Fibroblast of pulmonary artery (primary cell): ENCODE measurements around the gene WDR35.

Experiments used
- DNase-seq: peaks from one replicate; pipeline ENCODE4 v3.0.0-alpha.2; 2010; ENCODE audit warnings: low read depth
- H3K4me3 ChIP-seq: replicated peaks from 2 replicates; pipeline ENCODE4 v1.5.1; 2011; ENCODE audit warnings: low read depth, mild to moderate bottlenecking, control low read depth, low read length, moderate library complexity
- CTCF ChIP-seq: IDR thresholded peaks from 2 replicates; pipeline ENCODE4 v1.5.1; 2011; ENCODE audit warnings: mild to moderate bottlenecking, control low read depth, low read length, inconsistent platforms; ENCODE audit errors: missing control alignments

Gene WDR35

DNA sequence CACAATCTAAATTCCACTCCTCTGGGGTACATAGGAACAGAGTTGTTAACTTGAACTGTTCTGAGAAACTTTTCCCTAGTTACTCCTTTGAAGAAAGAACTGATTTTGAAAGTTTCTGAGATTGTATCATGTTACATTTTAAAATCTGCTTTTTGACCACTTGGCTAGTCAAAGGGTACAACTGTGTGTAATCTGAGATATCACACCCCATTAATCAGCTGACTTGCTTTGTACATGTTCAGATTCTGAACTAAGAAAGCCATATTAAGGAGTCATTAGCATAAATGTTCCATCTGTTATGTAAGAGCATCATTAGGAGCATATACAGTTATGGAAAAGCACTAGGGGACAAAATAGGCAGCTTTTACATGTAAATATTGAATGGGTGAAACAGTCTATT is 3.8 kb upstream of the WDR35 start:
- TF ChIP-seq CTCF = no peak
- H3K4me3 ChIP-seq = no peak overlapping the region
- no peak for DNase-seq

DNA sequence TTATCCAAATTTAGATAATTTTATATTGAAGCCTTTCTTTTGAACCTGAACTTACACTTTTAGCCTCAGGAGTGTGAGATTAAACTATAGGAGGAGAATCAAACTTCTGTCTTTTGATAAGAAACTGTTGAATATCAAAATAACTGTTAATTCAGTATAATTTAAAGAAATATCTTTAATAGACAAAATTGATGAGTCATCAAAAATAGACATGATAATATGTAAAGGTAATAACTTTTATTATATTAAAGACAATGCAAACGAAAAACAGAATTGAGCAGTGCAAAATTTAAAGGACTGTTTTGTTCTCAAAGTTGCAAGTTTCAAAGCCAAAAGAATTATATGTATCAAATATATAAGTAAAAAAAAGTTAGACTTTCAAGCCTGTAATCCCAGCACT is 2.0 kb upstream of the WDR35 start:
- no peak for TF ChIP-seq CTCF

GRCh38 chr2:19990416-19990728 is 467 bp upstream of the WDR35 start:
- no peak for DNase-seq
- no peak for TF ChIP-seq CTCF
- peak overlapping the region; percentile 97 for H3K4me3 ChIP-seq

More for the DNA sequence above, 2.0 kb upstream of the WDR35 start:
- DNase-seq = no peak
- H3K4me3 ChIP-seq = no peak overlapping the region

DNA sequence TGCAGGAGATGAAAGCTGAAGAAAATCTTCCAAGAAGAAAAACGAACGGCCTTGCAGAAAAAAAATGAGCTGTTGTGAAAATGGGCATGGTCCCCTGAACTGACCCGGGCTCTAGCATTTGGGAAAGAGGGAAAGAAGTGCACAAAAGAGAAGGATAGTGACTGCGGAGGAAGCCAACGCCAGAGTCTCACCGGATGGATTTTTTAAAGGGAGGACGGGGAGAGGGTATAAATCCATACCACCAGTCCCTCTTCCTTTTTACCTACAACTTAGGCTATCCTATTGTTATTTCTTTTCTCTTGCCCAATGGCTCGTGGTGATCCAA is 601 bp downstream of the WDR35 start:
- peak overlapping the region; percentile 97 for H3K4me3 ChIP-seq
- TF ChIP-seq CTCF = no peak
- DNase-seq = no peak

DNA sequence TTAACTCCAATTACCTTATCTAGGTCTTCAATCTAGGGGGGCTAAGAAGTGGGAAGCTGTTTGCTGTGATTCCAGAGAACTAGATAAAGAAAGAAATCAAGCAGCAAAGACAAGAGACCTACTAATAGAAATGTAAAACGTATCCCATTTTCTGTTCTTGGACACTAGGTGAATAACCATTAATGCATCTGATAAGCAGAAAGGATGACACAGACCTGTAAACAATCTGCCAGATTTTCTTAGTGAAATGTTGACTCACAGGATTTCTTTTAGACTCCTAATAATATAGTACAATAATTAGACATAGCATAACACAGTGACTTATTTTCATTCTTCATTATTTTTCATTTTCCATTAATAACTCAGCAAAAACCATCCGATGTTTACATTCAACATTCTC is 1.3 kb downstream of the WDR35 start:
- DNase-seq = no peak
- no peak for TF ChIP-seq CTCF
- H3K4me3 ChIP-seq = peak overlapping the region; percentile 97

GRCh38 chr2:19987936-19988335 is 2.0 kb downstream of the WDR35 start:
- no peak for TF ChIP-seq CTCF
- DNase-seq = no peak

DNA sequence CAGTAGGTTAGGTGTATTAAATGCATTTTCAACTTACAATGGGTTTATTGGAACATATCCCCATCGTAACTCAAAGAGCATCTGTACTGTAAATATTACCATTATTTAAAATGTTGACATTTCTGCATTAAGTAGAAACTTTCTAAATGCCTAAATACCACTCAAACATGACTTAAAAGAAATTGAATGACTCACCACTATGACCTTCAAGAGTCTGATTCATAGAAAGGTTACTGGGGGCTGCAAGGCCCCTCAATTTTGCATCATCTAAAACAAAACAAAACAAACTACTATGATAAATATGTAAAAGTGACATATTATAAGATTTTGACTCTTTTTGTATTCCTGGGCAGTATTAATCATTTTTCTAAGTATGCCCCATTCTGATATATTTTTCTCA is 7.6 kb downstream of the WDR35 start:
- H3K4me3 ChIP-seq = no peak overlapping the region
- TF ChIP-seq CTCF = no peak
- DNase-seq = peak; percentile 23

More at GRCh38 chr2:19987936-19988335, 2.0 kb downstream of the WDR35 start:
- H3K4me3 ChIP-seq = no peak overlapping the region
